22Rv1 (cell line): ENCODE data around the gene WHRN.

Experiments used
- H3K27ac ChIP-seq: fragments of 450-650 bp; 2 replicates; pipeline ENCODE4 v1.5.1; 2017
- CTCF ChIP-seq: fragments of 450-650 bp; IDR thresholded peaks from 2 replicates; pipeline ENCODE4 v1.5.1; 2017; ENCODE audit warnings: mild to moderate bottlenecking
- ZFX ChIP-seq: fragments of 450-650 bp; IDR thresholded peaks from 2 replicates; pipeline ENCODE4 v1.6.1; 2017; ENCODE audit warnings: antibody characterized with exemption, borderline replicate concordance

WHRN gene

DNA sequence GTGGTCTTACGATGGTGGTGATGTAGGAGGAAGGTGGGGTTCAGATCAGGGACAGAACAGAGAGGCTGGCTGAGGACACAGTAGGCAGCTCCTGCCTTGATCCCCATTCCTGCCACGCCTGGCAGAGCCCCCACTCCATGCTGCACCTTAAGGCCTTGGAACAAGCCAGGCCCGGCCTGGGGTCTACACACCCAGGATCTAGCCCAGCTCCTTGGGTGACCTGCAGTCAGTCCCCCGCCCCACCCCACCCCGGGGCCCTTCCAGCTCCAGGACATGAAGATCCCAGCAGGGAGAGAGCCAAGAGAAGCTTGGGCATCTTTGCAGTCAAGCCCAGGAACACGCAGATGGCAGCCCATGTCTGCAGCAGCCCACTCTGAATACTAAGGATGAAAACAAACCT, 34.7 kb downstream of the WHRN start:
- no peak for TF ChIP-seq ZFX
- no peak for TF ChIP-seq CTCF

DNA sequence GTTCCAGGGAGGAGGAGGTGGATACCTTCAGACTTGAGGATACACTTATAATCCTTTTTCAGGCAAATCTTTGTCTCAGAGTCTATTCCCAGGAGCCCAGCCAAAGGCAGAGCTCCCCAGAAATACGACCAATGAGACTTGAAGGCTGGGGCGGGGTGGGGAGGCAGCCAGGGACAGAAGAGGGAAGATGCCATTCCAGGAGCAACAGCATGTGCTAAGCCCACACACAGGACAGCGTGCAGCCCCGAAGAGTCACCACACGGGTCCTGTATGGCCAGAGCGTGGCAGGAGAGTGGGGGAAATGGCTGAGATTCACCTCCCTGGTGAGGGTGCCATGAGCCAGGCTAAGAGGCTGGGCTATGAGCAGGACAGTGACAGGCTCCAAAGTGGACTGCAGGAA, 35.2 kb downstream of the WHRN start:
- no peak overlapping the region for H3K27ac ChIP-seq
- TF ChIP-seq ZFX, result no peak
- no peak for TF ChIP-seq CTCF

More for the DNA sequence above, 34.7 kb downstream of the WHRN start:
- H3K27ac ChIP-seq, result no peak overlapping the region

DNA sequence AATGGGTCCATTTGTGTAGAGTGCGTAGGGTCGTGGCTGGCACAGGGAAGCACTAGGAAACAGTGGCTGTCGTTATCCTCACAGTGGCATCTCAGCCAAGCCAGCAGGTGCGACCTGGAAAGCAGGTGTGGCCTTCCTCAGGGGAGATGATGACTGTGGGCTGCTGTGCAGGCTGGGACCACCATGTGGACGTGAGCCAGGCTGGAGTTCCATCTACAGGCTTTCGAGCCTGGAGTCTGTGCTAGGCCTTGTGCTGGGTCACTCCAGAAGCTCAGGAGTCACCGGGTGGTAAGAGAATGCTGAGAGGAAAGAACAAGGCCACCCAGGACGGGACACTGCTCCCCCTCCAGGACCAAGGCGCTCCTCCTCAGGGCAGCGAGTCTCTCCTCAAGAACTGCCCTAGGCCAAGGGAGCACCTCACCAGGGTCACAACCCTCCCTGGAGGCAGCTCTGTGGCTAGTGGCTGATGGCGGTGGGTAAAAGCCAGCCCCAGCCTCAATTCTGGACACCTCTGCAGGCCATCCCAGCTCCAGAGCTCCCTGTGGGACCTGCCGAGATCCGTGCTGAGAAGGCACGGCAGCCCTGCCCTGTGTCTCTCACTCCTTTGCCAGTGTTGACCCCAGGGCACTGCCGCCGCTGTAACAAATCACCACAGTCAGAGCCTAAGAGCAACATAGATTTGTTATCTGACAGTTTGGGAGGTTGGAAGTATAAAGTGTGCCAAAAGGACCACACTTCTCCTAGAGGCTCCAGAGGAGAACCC, 36.0 kb downstream of the WHRN start:
- H3K27ac ChIP-seq, result no peak overlapping the region
- no peak for TF ChIP-seq ZFX
- no peak for TF ChIP-seq CTCF

DNA sequence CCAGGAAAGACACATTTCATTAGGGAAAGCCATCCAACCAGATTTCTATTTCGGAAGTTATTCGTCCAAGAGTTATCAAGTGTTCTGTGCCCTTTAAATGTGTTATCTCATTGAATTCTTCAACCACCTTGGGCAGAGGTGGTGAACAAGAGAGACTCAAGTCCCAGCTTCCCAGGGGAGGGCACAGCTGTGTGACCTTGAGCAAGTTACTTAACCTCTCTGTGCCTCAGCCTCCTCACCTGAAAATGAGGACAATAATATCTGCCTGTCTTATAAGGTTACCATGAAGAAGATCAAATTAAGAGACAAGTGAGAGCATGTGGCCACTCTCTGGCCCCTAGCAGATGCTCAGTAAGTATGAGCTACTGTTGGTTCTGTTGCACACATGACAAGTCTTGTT, 37.4 kb downstream of the WHRN start:
- TF ChIP-seq CTCF (no peak), ZFX (no peak)
- H3K27ac ChIP-seq, result no peak overlapping the region

DNA sequence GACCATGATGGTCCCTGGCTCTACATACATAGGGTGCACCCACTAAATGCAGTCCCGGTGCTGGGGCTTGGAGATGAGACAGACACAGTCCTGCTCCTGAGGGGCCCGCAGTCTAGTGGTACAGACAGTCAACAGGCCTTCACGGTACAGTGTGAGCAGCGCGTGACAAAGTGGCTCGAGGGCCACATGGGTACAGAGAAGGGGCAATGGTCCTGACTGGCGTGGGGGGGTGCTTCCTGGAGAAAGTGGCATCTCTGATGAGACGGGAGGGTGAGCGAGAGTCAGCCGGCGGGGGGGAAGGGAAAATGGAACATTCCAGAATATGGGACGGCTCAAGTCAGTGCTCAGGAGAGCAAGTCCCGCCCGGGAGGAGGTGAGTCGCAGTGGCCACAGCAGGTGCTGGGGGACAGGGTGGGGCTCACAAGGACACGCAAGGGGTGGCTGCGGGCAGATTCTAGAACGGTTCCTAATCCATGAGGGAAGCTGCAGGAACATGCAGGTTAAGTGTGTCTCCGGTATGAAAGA, 38.0 kb downstream of the WHRN start:
- no peak overlapping the region for H3K27ac ChIP-seq
- TF ChIP-seq CTCF (no peak), ZFX (no peak)

DNA sequence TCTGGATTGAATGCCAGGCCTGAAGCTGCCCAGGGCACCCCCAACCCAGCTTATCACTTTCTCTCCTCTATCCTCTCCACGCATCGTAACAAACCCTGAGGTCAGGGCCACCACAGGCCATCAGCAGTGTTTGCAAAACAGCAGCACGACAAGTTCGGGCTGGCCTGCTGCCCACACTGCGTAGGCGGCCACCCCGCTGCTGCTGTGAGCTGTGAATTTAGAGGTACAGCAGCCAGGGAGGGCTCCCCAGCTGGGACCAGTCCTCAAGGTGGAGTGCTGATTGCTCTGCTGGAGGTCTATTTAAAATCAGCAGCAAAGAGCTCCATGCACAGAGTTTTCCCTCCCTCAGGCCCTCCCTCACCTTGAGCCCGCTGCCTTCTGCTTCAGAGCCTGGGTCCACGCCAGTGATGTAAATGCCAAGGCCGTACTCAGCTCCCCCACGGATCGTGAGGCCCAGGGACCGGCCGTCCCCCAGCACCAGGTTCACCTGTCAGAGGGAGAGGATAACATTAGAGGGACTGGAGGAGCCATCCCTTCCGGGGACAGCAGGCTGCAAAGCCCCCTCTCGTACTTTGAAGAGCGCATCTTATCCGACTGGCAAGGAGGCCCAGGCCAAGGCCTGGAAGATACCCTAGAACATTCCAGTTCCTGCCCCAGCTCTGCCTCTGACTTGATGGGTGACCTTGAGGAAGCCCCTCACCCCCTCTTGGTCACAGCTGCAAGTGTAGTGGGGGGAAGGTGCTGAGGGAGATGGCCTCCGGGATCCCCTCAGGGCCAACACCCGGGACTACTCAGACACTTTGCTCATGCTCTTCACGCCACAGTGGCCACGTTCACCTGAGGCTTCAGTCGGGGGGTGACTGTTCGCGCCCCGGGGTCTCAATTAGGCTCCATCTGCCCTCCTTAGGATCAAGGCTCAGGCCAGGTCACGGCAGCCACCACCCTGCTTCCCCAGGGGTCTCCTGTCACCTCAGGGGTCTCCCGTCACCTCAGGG, 39.1 kb downstream of the WHRN start:
- H3K27ac ChIP-seq, result no peak overlapping the region
- TF ChIP-seq ZFX (no peak), CTCF (no peak)
